HepG2 (cell line): ENCODE data around the gene WDR47. TPM values are rescaled to one million over a fixed set of nuclear protein-coding genes. Genes with fewer than 3 reads are reported as not detected.

Experiments used
- ATAC-seq: fragments of 200-7000 bp; cut with Tn5 transposase; 3 replicates; pipeline ENCODE4 v1.9.1; 2020; ENCODE audit warnings: mild to moderate bottlenecking, moderate library complexity
- BruUV-seq: library from RNA; stranded (reverse); fragments of 400-500 nt; replicated peaks from 2 replicates; lab custom pipeline; 2021; lab: Mats Ljungman, UMichigan
- CTCF ChIA-PET: fragments of 300-600 bp; formaldehyde crosslinking; extraction: SDS; loops from one replicate; lab custom pipeline; 2021; ENCODE audit warnings: low total read pairs, inconsistent platforms, low intra/inter-chr PET ratio; lab: Yijun Ruan, JAX
- POLR2A ChIA-PET: fragments of 350-600 bp; sonication (Branson Sonifier 250); formaldehyde crosslinking; loops from one replicate; lab custom pipeline; 2020; ENCODE audit warnings: antibody characterized with exemption, inconsistent platforms; lab: Yijun Ruan, JAX
- DNase-seq: peaks from one replicate; pipeline ENCODE4 v3.0.0-alpha.2; 2015; ENCODE audit warnings: low spot score
- FAIRE-seq: peaks from 3 replicates; lab custom pipeline; 2011; peaks lifted over from hg19 to GRCh38; lab: Jason Lieb, UNC
- H2AFZ ChIP-seq: one replicate; pipeline ENCODE4 v1.6.1; 2011; ENCODE audit warnings: low read length, inconsistent platforms
- H3K27ac ChIP-seq: fragments of 300-600 bp; 3 replicates; pipeline ENCODE4 v1.8.0; 2011; ENCODE audit warnings: mixed run types, mild to moderate bottlenecking, mixed read lengths, low read length, inconsistent platforms; ENCODE audit not compliant: insufficient read depth; ENCODE audit errors: extremely low read length
- H3K27me3 ChIP-seq, 2 experiments: fragments of 200-600 bp in 1 of 2; 2 replicates in 1 of 2; 3 replicates in 1 of 2; pipeline versions ENCODE4 v1.6.0 to v1.8.0; 2011; ENCODE audit warnings: low read length in 2 of 2, mild to moderate bottlenecking in 2 of 2, moderate library complexity in 2 of 2, inconsistent platforms in 1 of 2; ENCODE audit not compliant: insufficient read depth in 2 of 2, control insufficient read depth in 1 of 2
- H3K36me3 ChIP-seq, 2 experiments: fragments of 200-600 bp in 1 of 2; replicated peaks in 1 of 2; 2 replicates in 1 of 2; 3 replicates in 1 of 2; pipeline versions ENCODE4 v1.5.1 to v1.8.0; 2011; ENCODE audit warnings: low read length in 2 of 2, inconsistent platforms in 1 of 2; ENCODE audit not compliant: insufficient read depth in 2 of 2, control insufficient read depth in 1 of 2
- H3K4me1 ChIP-seq: 2 replicates; pipeline ENCODE4 v1.5.1; 2012; ENCODE audit warnings: low read length, inconsistent platforms; ENCODE audit not compliant: insufficient read depth
- H3K4me2 ChIP-seq: 2 replicates; pipeline ENCODE4 v1.6.0; 2011; ENCODE audit warnings: low read depth, low read length, inconsistent platforms
- H3K4me3 ChIP-seq, 3 experiments: fragments of 200-600 bp in 1 of 3; sonication (generic), shearing (Covaris generic) in 1 of 3; replicated peaks in 1 of 3; 2 replicates each; pipeline ENCODE4 v1.5.1; 2011 to 2016; ENCODE audit warnings: low read length in 3 of 3, inconsistent platforms in 2 of 3, low read depth in 2 of 3, mild to moderate bottlenecking in 2 of 3, control low read depth in 1 of 3, mixed read lengths in 1 of 3; ENCODE audit not compliant: insufficient read depth in 1 of 3
- H3K79me2 ChIP-seq: one replicate; pipeline ENCODE4 v1.6.1; 2011; ENCODE audit warnings: low read length, inconsistent platforms; ENCODE audit not compliant: insufficient read depth
- H3K9ac ChIP-seq: 2 replicates; pipeline ENCODE4 v1.6.0; 2011; ENCODE audit warnings: mild to moderate bottlenecking, low read depth, low read length, inconsistent platforms; ENCODE audit not compliant: insufficient read depth
- H3K9me3 ChIP-seq: 2 replicates; pipeline ENCODE4 v1.5.1; 2012; ENCODE audit warnings: mild to moderate bottlenecking, low read length
- H4K20me1 ChIP-seq: 2 replicates; pipeline ENCODE4 v1.6.0; 2011; ENCODE audit warnings: inconsistent platforms, mild to moderate bottlenecking, low read length, moderate library complexity; ENCODE audit not compliant: insufficient read depth
- CAMTA2 ChIP-seq: sonication (generic); formaldehyde crosslinking; IDR thresholded peaks from 2 replicates; pipeline ENCODE4 v1.4.0; 2020; ENCODE audit warnings: mild to moderate bottlenecking, missing genetic modification reagents, borderline replicate concordance
- CENPX ChIP-seq: sonication (generic); formaldehyde crosslinking; IDR thresholded peaks from 2 replicates; pipeline ENCODE4 v1.9.0; 2021; ENCODE audit warnings: mild to moderate bottlenecking, missing genetic modification reagents, moderate library complexity
- MBD4 ChIP-seq: IDR thresholded peaks from 2 replicates; pipeline ENCODE4 v1.6.1; 2012; ENCODE audit warnings: low read length, inconsistent platforms, borderline replicate concordance
- NR2F1 ChIP-seq, 2 experiments: fragments of 450-650 bp in 1 of 2; formaldehyde crosslinking in 1 of 2; IDR thresholded peaks; 2 replicates each; pipeline versions ENCODE4 v1.5.0 to v1.6.1; 2016 to 2020; ENCODE audit warnings: mild to moderate bottlenecking in 1 of 2, missing compliant biosample characterization in 1 of 2, missing genetic modification reagents in 1 of 2, moderate library complexity in 1 of 2
- RAD51 ChIP-seq: fragments of 450-650 bp; IDR thresholded peaks from 2 replicates; pipeline ENCODE4 v1.6.1; 2016; ENCODE audit warnings: borderline replicate concordance
- RFX5 ChIP-seq: IDR thresholded peaks from 2 replicates; pipeline ENCODE4 v1.6.1; 2011; ENCODE audit warnings: low read depth, low read length, improper control_type of control experiment
- SP4 ChIP-seq: sonication (generic); formaldehyde crosslinking; IDR thresholded peaks from 2 replicates; pipeline ENCODE4 v1.8.1; 2023; ENCODE audit warnings: mild to moderate bottlenecking, missing genetic modification reagents
- SRSF1 ChIP-seq: fragments of 200-400 bp; formaldehyde crosslinking; optimal IDR thresholded peaks from 2 replicates; pipeline ENCODE3; 2017; ENCODE audit warnings: mild to moderate bottlenecking, low read depth, low read length, moderate library complexity
- UBTF ChIP-seq: sonication (generic); formaldehyde crosslinking; IDR thresholded peaks from 2 replicates; pipeline ENCODE4 v1.4.0; 2020; ENCODE audit warnings: mild to moderate bottlenecking, missing genetic modification reagents
- ZMAT3 ChIP-seq: sonication (generic); formaldehyde crosslinking; conservative IDR thresholded peaks from 2 replicates; pipeline ENCODE4 v1.7.0; 2021; ENCODE audit warnings: missing genetic modification reagents
- ZMAT5 ChIP-seq: sonication (generic); formaldehyde crosslinking; IDR thresholded peaks from 2 replicates; pipeline ENCODE4 v1.5.0; 2020; ENCODE audit warnings: mild to moderate bottlenecking, low read depth, missing genetic modification reagents, borderline replicate concordance
- ZNF629 ChIP-seq: sonication (generic); formaldehyde crosslinking; conservative IDR thresholded peaks from 2 replicates; pipeline ENCODE4 v1.5.0; 2020; ENCODE audit warnings: missing genetic modification reagents
- WGBS: methylation state at CpG from one replicate; pipeline ENCODE4 v1.1.6; 2017; ENCODE audit warnings: low lambda C conversion rate; 5-methylcytosine and 5-hydroxymethylcytosine counted together
- in situ Hi-C: cut with HindIII; loops from 2 replicates; pipeline ENCODE4 v1.10.0; 2017; ENCODE audit warnings: low pct_unique_long_range_greater_than_20kb; ENCODE audit not compliant: extremely low pct_ligation_motif_present
- intact Hi-C: fragments of 100-400 bp; cut with micrococcal nuclease; formaldehyde crosslinking; loops from one replicate; pipeline ENCODE4 v1.10.0; 2022; ENCODE audit not compliant: unreplicated experiment
- polyA plus RNA-seq, 8 experiments: library from polyadenylated mRNA; depleted of rRNA in 3 of 8; stranded (reverse) in 7 of 8; unstranded in 1 of 8; fragments of >200 nt; fragmentation: Illumina TruSeq in 4 of 8; extraction: Trizol in 4 of 8; gene quantifications; 2 replicates each; pipeline versions ENCODE4 v1.2.1 to v1.2.3, GENCODE V29; 2011 to 2016; ENCODE audit warnings: low read depth in 4 of 8, missing spikeins in 1 of 8, mixed read lengths in 1 of 8; ENCODE audit not compliant: insufficient read depth in 1 of 8
- total RNA-seq, 5 experiments: library from RNA; depleted of rRNA; stranded (reverse); fragments of >200 nt; fragmentation: Illumina TruSeq; extraction: Trizol; gene quantifications; 2 replicates each; pipeline ENCODE4 v1.2.3, GENCODE V29; 2016; ENCODE audit warnings: low read depth in 1 of 5
- TF ChIP-seq, protein P1 (sequence below): IDR thresholded peaks from 2 replicates; pipeline ENCODE4 v1.6.1; 2016; ENCODE audit warnings: missing biosample characterization, missing genetic modification reagents, low read depth
- TF ChIP-seq, protein P2 (sequence below): sonication (generic); formaldehyde crosslinking; IDR thresholded peaks from 2 replicates; pipeline ENCODE4 v1.4.0; 2020; ENCODE audit warnings: missing genetic modification reagents
- TF ChIP-seq, protein P3 (sequence below): sonication (generic); formaldehyde crosslinking; IDR thresholded peaks from 2 replicates; pipeline ENCODE4 v1.5.0; 2020; ENCODE audit warnings: missing genetic modification reagents, mild to moderate bottlenecking, borderline replicate concordance
- TF ChIP-seq, protein P4 (sequence below): sonication (generic); formaldehyde crosslinking; IDR thresholded peaks from 2 replicates; pipeline ENCODE4 v1.8.1; 2023; ENCODE audit warnings: mild to moderate bottlenecking, missing genetic modification reagents

WDR47 gene
- total and polyA plus RNA-seq, 2 of the 13 experiments (the other 11 are each of a cell fraction or from before 2014, with no cell fraction given), result 4.3 to 5.9 TPM

DNA sequence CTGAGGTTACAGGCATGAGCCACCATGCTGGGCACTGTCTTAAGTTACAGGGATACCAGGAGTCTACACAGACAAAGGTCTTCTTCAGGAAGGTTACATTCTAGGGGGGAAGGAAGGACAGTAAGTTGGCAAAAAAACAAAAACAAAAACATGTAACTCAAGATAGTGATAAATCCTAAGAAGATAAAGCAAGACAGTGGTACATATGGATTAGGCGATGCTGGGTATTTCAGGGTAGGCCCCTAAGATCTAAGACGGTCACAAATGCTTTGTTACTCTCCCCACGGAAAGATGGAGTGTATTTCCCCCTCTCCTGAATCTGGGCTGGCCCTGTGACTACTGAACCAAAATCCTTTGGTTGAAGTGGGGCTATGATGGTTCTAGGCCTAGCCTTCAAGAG is 86.8 kb downstream of the WDR47 start:
- peaks cover 47% of the 10 kb centered on the region for H3K79me2 ChIP-seq

More for the DNA sequence above, 86.8 kb downstream of the WDR47 start:
- Histone ChIP-seq H3K4me1 (peaks cover 33% of the 10 kb centered on the region), H4K20me1 (no peaks in the 10 kb centered on the region; the same call in 1 of the 2 replicates), H3K27ac (no peak overlapping the region), H3K4me2 (no peak overlapping the region), H3K4me3 (no peak overlapping the region), H2AFZ (no peak overlapping the region), H3K9ac (no peak overlapping the region), H3K27me3 (no peaks in the 10 kb centered on the region), H3K9me3 (no peaks in the 10 kb centered on the region), H3K36me3 (peaks cover 2 to 19% of the 10 kb centered on the region in 2 experiments; a peak in 4 of 5 replicates)
- ChIA-PET POLR2A (no interaction called here), CTCF (no interaction called here)
- FAIRE-seq (no peak), DNase-seq (no peak), ATAC-seq (no peak)
- no TSS peak for BruUV-seq
- in situ Hi-C loops (no loop called here), intact Hi-C loops (no loop called here)
- TF ChIP-seq, protein P1, sequence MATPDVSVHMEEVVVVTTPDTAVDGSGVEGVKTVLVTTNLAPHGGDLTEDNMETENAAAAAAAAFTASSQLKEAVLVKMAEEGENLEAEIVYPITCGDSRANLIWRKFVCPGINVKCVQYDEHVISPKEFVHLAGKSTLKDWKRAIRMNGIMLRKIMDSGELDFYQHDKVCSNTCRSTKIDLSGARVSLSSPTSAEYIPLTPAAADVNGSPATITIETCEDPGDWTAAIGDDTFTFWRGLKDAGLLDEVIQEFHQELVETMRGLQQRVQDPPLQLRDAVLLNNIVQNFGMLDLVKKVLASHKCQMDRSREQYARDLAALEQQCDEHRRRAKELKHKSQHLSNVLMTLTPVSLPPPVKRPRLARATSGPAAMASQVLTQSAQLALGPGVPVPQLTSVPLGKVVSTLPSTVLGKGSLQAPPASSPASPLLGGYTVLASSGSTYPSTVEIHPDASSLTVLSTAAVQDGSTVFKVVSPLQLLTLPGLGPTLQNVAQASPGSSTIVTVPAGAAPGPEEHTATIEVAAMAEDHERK (CRISPR knock-in tag), result no peak
- no peak for TF ChIP-seq CAMTA2 (CRISPR knock-in tag)
- no peak for TF ChIP-seq UBTF (CRISPR knock-in tag)
- no peak for TF ChIP-seq MBD4
- TF ChIP-seq ZMAT3 (CRISPR knock-in tag), result no peak
- TF ChIP-seq, protein P2, sequence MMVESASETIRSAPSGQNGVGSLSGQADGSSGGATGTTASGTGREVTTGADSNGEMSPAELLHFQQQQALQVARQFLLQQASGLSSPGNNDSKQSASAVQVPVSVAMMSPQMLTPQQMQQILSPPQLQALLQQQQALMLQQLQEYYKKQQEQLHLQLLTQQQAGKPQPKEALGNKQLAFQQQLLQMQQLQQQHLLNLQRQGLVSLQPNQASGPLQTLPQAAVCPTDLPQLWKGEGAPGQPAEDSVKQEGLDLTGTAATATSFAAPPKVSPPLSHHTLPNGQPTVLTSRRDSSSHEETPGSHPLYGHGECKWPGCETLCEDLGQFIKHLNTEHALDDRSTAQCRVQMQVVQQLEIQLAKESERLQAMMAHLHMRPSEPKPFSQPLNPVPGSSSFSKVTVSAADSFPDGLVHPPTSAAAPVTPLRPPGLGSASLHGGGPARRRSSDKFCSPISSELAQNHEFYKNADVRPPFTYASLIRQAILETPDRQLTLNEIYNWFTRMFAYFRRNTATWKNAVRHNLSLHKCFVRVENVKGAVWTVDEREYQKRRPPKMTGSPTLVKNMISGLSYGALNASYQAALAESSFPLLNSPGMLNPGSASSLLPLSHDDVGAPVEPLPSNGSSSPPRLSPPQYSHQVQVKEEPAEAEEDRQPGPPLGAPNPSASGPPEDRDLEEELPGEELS (CRISPR knock-in tag), result no peak
- TF ChIP-seq, protein P3, sequence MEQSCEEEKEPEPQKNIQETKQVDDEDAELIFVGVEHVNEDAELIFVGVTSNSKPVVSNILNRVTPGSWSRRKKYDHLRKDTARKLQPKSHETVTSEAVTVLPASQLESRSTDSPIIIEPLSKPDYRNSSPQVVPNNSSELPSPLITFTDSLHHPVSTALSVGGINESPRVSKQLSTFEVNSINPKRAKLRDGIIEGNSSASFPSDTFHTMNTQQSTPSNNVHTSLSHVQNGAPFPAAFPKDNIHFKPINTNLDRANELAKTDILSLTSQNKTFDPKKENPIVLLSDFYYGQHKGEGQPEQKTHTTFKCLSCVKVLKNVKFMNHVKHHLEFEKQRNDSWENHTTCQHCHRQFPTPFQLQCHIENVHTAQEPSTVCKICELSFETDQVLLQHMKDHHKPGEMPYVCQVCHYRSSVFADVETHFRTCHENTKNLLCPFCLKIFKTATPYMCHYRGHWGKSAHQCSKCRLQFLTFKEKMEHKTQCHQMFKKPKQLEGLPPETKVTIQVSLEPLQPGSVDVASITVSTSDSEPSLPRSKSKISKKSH (CRISPR knock-in tag), result no peak
- TF ChIP-seq NR2F1 (CRISPR knock-in tag; IDR thresholded peaks at IDR 0.05), result no peak
- TF ChIP-seq, protein P4, sequence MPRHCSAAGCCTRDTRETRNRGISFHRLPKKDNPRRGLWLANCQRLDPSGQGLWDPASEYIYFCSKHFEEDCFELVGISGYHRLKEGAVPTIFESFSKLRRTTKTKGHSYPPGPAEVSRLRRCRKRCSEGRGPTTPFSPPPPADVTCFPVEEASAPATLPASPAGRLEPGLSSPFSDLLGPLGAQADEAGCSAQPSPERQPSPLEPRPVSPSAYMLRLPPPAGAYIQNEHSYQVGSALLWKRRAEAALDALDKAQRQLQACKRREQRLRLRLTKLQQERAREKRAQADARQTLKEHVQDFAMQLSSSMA (CRISPR knock-in tag), result no peak
- no peak for TF ChIP-seq RFX5
- TF ChIP-seq CENPX (CRISPR knock-in tag), result no peak
- TF ChIP-seq RAD51, result no peak
- TF ChIP-seq ZNF629 (CRISPR knock-in tag), result no peak
- TF ChIP-seq SP4 (CRISPR knock-in tag), result no peak
- TF ChIP-seq ZMAT5, result no peak
- TF ChIP-seq SRSF1, result no peak
- WGBS, result 95% methylated on average over 3 of the region's 3 CpGs
